NCI-H2081 treated with DMSO at 0.1 percent for 48 hours (cell line): ENCODE measurements around the gene GRIN2C.

ENCODE experiments used
- DNase-seq: peaks from one replicate; lab custom pipeline; 2025; lab: John Stamatoyannopoulos, UW

The GRIN2C gene

GRCh38 chr17:74864297-74864865 is 4.7 kb upstream of the GRIN2C start:
- no peak for DNase-seq

- no peak for DNase-seq
Measured at GRCh38 chr17:74863420-74864296, 4.0 kb upstream of the GRIN2C start.

DNA sequence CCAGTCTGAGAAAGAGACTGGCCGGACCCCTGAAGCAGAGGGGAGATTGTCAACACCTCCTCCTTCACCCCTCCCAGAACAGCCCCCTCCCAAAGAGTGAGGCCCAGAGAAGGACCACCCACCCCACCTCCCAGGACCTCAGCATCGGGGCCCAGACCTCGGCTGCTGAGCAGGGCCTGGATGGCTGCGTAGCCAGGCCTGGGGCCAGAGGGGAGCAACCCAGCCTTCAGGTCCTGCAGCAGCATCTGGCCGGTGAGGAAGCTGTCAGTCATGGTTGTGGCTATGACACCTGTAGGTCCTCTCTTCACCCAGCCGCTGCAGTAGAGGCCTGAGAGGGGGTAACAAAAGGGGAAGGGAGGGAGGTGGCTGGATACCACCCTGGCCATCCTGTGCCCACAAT is 3.2 kb upstream of the GRIN2C start:
- DNase-seq: no peak

- DNase-seq: no peak
Measured at GRCh38 chr17:74862108-74862901, 2.6 kb upstream of the GRIN2C start.

DNA sequence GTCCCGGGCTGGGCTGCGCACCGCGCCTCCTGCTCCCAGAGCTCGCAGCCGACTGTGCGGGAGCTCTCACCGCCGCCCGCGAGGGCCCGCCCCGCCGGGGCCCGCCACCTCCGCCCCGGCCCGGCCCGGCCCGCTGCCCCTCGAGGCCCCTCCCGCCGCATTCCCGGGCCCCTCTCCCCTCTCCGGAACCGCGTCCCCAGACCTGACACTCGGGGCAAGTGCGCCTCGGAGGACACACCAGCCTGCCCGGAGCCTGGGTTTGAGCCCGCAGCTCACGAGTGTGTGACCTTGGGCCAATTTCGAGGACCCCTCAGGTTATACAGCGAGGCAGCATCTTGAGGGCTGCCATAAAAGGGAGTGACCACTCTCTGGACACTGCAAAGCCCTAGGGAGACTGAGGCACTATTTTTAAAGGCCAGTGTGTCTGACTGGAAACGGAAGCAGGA is 2.0 kb upstream of the GRIN2C start:
- no peak for DNase-seq

DNA sequence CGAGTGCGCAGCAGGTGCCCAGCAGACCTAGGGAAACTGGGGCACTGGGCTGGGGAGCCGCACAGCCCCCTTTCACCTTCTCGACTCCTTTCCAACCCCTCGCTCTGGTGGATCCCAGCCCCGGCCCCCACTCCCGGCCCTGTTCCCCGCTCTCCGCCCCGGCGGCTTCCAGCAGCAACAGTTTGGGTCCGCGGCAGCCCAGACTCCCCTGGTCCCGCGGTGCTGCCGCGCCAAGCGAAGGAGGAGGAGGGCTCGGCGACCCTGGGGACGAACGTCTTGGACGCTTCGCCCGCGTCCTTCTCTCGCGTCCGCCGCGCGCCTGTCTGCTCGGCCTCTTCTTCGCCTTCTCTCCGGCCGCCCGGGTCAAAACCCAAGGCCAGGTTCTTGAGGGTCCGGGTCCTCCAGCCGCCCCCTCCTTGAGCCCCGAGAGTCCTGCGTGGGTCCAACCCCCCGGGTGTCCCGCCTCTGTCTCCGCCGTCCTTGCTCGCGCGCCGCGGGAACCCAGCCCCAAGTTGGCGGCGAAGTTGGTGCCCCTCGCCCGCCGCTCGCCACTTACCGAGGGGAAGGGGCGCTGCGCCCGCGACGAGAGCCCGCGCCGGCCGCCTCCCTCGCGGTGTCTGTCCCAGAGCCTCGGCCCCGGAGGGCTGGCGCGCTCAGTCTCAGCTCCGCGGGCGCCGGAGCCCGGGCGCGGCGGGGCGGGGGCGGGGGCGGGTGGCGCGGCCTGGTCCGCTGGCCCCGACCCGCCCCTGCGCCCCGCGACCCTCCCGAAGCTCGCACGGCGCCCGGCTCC is 1.4 kb upstream of the GRIN2C start:
- no peak for DNase-seq

- no peak for DNase-seq
Measured at GRCh38 chr17:74860229-74860871, 665 bp upstream of the GRIN2C start.

GRCh38 chr17:74858672-74859458 is 820 bp downstream of the GRIN2C start:
- no peak for DNase-seq

GRCh38 chr17:74857191-74857590 is 2.5 kb downstream of the GRIN2C start:
- DNase-seq: no peak

GRCh38 chr17:74856112-74856511 is 3.6 kb downstream of the GRIN2C start:
- no peak for DNase-seq

- no peak for DNase-seq
Measured at GRCh38 chr17:74855323-74855722, 4.4 kb downstream of the GRIN2C start.

- DNase-seq: no peak
Measured at GRCh38 chr17:74854792-74855191, 4.9 kb downstream of the GRIN2C start.

DNA sequence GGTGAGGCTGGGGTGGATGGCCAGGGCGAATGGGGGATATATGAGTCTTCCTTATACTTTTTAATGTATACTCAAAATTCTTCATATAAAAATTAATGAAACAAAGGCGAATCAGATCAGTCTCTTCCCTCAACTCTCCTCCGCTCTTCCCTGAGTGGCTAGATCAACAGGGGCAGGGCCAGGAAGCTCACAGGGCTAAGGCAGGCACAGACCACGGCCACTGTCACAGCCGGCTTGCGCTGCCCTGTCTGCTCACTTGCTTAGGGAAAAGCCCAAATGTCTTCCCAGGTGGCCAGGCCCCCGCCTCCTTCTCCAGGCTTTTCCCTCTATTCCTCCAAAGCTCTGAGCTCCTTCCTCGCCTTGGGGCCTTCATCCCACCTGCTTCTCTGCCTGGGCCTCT is 6.0 kb downstream of the GRIN2C start:
- DNase-seq: no peak

DNA sequence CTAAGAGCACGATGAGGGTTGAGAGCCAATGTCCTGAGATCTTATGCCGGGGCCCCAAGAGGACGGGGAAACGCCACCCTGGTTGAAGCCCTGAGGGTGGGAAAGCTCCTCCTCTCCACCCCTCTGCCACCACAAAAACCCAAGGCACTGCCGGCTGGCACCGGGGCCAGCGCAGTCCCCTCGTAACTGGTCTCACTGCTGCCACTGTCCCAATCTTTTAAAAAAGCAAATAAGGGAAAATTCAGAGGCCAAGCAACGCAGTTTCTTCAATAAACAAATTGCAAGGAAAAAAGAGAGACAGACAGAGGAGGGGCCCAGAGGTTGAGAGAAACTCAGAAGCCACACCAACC is 6.7 kb downstream of the GRIN2C start:
- DNase-seq: no peak

DNA sequence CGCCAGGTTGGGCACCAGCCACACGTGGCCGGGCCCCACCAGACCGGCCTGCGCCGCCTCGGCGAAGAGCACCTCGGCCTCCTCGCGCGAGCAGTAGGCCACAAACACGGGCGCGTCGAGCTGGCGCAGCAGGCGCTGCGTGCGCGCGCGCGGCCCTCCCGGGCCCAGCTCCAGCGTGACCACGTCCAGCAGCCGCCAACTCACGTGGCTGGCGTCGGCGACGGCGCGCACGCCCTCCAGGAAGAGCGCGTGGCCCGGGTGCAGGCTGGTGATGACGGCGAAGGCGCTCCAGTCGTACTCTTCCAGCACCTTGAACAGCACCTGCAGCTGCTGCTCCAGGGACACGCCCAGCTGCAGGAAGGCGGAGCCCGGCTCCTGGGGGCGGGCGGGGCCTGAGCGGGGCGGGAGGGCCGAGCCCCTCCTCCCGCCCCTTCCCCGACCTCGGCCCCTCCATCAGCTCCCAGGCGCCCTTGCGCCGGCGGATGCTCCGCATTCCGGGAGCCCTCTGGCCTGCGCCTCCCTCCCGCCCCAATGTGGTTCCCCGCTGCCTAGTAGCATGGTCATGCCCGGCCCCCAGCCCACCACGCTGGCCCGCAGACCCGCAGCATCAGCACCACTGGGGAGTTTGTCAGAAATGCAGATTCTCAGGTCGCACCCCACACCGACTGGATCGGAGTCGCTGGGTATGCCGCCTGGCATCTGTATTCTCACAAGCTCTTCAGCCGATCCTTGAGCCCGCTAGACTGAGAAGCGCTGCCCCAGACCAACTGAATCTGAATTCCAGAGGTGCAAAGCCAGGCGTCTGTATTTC is 7.2 kb downstream of the GRIN2C start:
- no peak for DNase-seq

- DNase-seq: no peak
Measured at GRCh38 chr17:74851612-74852236, 8.0 kb downstream of the GRIN2C start.

DNA sequence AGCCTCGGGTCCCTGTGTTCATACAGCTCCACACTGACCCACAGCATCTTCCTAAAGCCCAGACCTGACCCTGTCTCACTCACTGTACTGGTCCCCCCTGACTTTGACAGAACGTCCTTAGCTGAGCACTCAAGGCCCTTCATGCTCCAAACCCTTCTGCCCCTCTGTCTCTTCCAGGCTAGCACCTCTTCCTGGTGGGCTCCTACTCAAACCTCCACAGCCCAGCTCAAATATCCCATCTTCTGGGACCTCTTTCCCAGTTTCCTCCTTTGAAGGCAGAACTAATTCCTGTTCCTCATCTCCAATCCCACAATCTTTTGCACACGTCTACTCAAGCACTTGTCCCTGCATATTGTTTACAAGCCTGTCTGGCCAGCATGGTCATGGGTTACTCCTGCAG is 8.8 kb downstream of the GRIN2C start:
- no peak for DNase-seq

GRCh38 chr17:74850310-74850709 is 9.4 kb downstream of the GRIN2C start:
- DNase-seq: no peak

- no peak for DNase-seq
Measured at GRCh38 chr17:74848656-74849399, 10.9 kb downstream of the GRIN2C start.
